GM23338 (cell line): ENCODE measurements around the gene HOXC4.

Source experiments
- CREB1 ChIP-seq: fragments of 250-450 bp; sonication (Bioruptor Pico); IDR thresholded peaks from 2 replicates; pipeline ENCODE4 v1.5.0; 2020; ENCODE audit warnings: low read depth, mild to moderate bottlenecking, moderate library complexity
- EZH2 ChIP-seq: fragments of 200-600 bp; sonication (generic); IDR thresholded peaks from one replicate; pipeline ENCODE4 v1.8.0; 2017; ENCODE audit warnings: antibody characterized with exemption, mild to moderate bottlenecking, low read depth; ENCODE audit not compliant: unreplicated experiment
- EZH2phosphoT487 ChIP-seq: fragments of 200-600 bp; sonication (generic); IDR thresholded peaks from one replicate; pipeline ENCODE4 v1.8.1; 2018; ENCODE audit warnings: antibody characterized with exemption; ENCODE audit not compliant: unreplicated experiment
- JUNB ChIP-seq: IDR thresholded peaks from one replicate; pipeline ENCODE4 v1.6.1; 2016; ENCODE audit warnings: antibody characterized with exemption; ENCODE audit not compliant: unreplicated experiment
- NANOG ChIP-seq: IDR thresholded peaks from 2 replicates; pipeline ENCODE4 v1.6.1; 2016; ENCODE audit warnings: antibody characterized with exemption, borderline replicate concordance
- POLR2AphosphoS5 ChIP-seq: IDR thresholded peaks from 2 replicates; pipeline ENCODE4 v1.6.1; 2016; ENCODE audit warnings: antibody characterized with exemption, low read depth
- REST ChIP-seq: IDR thresholded peaks from one replicate; pipeline ENCODE4 v1.6.1; 2018; ENCODE audit warnings: antibody characterized with exemption; ENCODE audit not compliant: unreplicated experiment
- ZNF114 ChIP-seq: fragments of 250-450 bp; sonication (Bioruptor Pico); IDR thresholded peaks from 2 replicates; pipeline ENCODE4 v1.5.0; 2020; ENCODE audit warnings: mild to moderate bottlenecking, moderate library complexity
- ZNF331 ChIP-seq: fragments of 250-450 bp; sonication (Bioruptor Pico); IDR thresholded peaks from 2 replicates; pipeline ENCODE4 v1.5.0; 2020; ENCODE audit warnings: low read depth, mild to moderate bottlenecking, moderate library complexity
- ZNF462 ChIP-seq: fragments of 250-450 bp; sonication (Bioruptor Pico); IDR thresholded peaks from 2 replicates; pipeline ENCODE4 v1.5.0; 2020; ENCODE audit warnings: mild to moderate bottlenecking, moderate library complexity
- TF ChIP-seq, protein P1 (sequence below), 2 experiments: fragments of 200-600 bp in 1 of 2; sonication (generic) in 1 of 2; conservative IDR thresholded peaks; 2 replicates each; pipeline versions ENCODE4 v1.5.1 to v1.6.1; 2016 to 2017; ENCODE audit warnings: antibody characterized with exemption in 2 of 2, low read depth in 2 of 2, mild to moderate bottlenecking in 2 of 2, moderate library complexity in 1 of 2
- TF ChIP-seq, protein P2 (sequence below): IDR thresholded peaks from 2 replicates; pipeline ENCODE4 v1.6.1; 2016; ENCODE audit warnings: antibody characterized with exemption

DNA sequence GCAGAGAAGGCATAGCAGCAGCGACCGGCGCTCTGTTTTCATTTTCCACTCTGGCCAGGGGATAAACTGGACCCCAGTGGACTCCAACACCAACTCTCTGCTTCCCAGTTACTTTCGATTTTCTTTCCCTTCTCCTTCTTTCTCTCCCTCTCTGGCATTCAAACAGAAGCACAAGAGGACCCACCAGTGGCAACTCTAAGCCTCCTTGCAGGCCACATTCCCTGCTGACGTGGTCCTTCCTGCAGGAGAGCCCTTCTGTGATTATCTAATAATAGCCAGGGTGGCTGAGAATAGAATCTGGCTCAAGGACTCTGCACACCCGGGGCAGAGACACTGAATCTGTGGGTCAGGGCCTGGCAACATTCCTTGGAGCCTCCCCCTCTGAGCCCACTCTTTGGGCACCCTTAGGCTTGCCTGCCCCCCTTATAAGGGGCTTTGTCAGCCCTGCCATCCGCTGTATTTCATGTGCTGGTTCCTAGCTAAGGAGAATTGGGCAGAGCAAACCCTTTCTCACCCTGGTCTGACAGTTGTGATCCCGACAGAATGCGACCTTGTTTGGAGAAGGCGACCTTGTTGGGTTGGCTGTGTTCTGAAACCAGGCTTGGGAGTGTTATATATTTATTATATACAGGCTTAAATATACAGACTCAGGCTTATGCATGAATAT, 33.6 kb upstream of the HOXC4 start:
- TF ChIP-seq, protein P1, sequence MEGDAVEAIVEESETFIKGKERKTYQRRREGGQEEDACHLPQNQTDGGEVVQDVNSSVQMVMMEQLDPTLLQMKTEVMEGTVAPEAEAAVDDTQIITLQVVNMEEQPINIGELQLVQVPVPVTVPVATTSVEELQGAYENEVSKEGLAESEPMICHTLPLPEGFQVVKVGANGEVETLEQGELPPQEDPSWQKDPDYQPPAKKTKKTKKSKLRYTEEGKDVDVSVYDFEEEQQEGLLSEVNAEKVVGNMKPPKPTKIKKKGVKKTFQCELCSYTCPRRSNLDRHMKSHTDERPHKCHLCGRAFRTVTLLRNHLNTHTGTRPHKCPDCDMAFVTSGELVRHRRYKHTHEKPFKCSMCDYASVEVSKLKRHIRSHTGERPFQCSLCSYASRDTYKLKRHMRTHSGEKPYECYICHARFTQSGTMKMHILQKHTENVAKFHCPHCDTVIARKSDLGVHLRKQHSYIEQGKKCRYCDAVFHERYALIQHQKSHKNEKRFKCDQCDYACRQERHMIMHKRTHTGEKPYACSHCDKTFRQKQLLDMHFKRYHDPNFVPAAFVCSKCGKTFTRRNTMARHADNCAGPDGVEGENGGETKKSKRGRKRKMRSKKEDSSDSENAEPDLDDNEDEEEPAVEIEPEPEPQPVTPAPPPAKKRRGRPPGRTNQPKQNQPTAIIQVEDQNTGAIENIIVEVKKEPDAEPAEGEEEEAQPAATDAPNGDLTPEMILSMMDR (conservative IDR thresholded peaks at IDR 0.05; ENCODE audit: low read depth in 2 of 2) = no peak
- TF ChIP-seq EZH2 (peak; percentile 73), POLR2AphosphoS5 (no peak), REST (no peak), EZH2phosphoT487 (peak; percentile 46), JUNB (no peak), CREB1 (CRISPR knock-in tag) (no peak), NANOG (no peak), ZNF331 (CRISPR knock-in tag) (no peak), ZNF462 (CRISPR knock-in tag) (no peak), ZNF114 (CRISPR knock-in tag) (no peak)
- TF ChIP-seq, protein P2, sequence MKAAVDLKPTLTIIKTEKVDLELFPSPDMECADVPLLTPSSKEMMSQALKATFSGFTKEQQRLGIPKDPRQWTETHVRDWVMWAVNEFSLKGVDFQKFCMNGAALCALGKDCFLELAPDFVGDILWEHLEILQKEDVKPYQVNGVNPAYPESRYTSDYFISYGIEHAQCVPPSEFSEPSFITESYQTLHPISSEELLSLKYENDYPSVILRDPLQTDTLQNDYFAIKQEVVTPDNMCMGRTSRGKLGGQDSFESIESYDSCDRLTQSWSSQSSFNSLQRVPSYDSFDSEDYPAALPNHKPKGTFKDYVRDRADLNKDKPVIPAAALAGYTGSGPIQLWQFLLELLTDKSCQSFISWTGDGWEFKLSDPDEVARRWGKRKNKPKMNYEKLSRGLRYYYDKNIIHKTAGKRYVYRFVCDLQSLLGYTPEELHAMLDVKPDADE = no peak
